Adrenal gland (tissue), 12 donors: ENCODE results near the gene HSPB2. TPM values are rescaled to one million over a fixed set of nuclear protein-coding genes. Genes with fewer than 3 reads are reported as not detected.

Experiments used
- DNase-seq, 7 donors: peaks; one replicate each; pipeline ENCODE4 v3.0.0-alpha.2; 2019 to 2020
- H3K27ac ChIP-seq, 5 donors: fragments of 200-600 bp; sonication (generic) in 4 of 5; 1 replicate in 3 of 5; 2 replicates in 2 of 5; pipeline versions ENCODE4 v1.5.1 to v1.8.0; 2016 to 2020; ENCODE audit warnings: mild to moderate bottlenecking in 1 of 5
- H3K27me3 ChIP-seq: fragments of 200-600 bp; 2 replicates; pipeline ENCODE4 v1.8.0; 2021
- H3K36me3 ChIP-seq, 2 donors: fragments of 200-600 bp; replicated peaks in 1 of 2; 1 replicate in 1 of 2; 2 replicates in 1 of 2; pipeline versions ENCODE4 v1.5.1 to v1.8.0; 2018 to 2022
- H3K4me1 ChIP-seq, 2 donors: fragments of 200-600 bp; replicated peaks in 1 of 2; 1 replicate in 1 of 2; 2 replicates in 1 of 2; pipeline versions ENCODE4 v1.5.1 to v1.8.0; 2018 to 2021
- H3K4me3 ChIP-seq, 4 donors: fragments of 200-600 bp; sonication (generic) in 3 of 4; one replicate each; pipeline ENCODE4 v1.5.1; 2016 to 2018
- H3K9me3 ChIP-seq, 3 donors: fragments of 200-600 bp; sonication (generic) in 1 of 3; replicated peaks in 1 of 3; 1 replicate in 2 of 3; 2 replicates in 1 of 3; pipeline versions ENCODE4 v1.5.1 to v1.8.0; 2016 to 2021
- POLR2A ChIP-seq, 2 donors: fragments of 450-650 bp; IDR thresholded peaks; one replicate each; pipeline ENCODE4 v1.6.1; 2017; ENCODE audit warnings: antibody characterized with exemption in 2 of 2, mild to moderate bottlenecking in 2 of 2, moderate library complexity in 1 of 2
- WGBS, 4 donors: extraction: QIAGEN DNeasy Blood & Tissue Kit in 2 of 4; methylation state at CpG; one replicate each; pipeline versions ENCODE4 v1.1.5 to v1.1.7; 2013 to 2017; 5-methylcytosine and 5-hydroxymethylcytosine counted together
- intact Hi-C, 2 donors: fragments of 100-400 bp; cut with DNase I; formaldehyde crosslinking; loops; one replicate each; pipeline versions ENCODE4 v1.14.1 to v1.15.0; 2022 to 2023
- polyA plus RNA-seq, 3 donors: library from polyadenylated mRNA; stranded (reverse); fragments of 200-250 nt in 2 of 3; fragments of 350-450 nt in 1 of 3; fragmentation: Illumina TruSeq in 1 of 3; extraction: RNeasy Lipid Tissue Mini Kit (QIAGEN cat#74804) in 1 of 3; gene quantifications; one replicate each; pipeline ENCODE4 v1.2.3, GENCODE V29; 2013 to 2014
- total RNA-seq, 9 donors: library from RNA; depleted of rRNA in 4 of 9; stranded (reverse); fragments of >200 nt in 4 of 9; fragments of 120-200 nt in 1 of 9; fragmentation: NEBNext Ultra II Directional in 1 of 9; extraction: Animal tissue kit (Norgen Biotek cat#: 25700) in 1 of 9; gene quantifications; one replicate each; pipeline versions ENCODE4 v1.1.0 to v1.2.4, GENCODE V29; 2013 to 2023
- TF ChIP-seq, protein P1 (sequence below), 6 experiments: fragments of 450-650 bp in 4 of 6; fragments of 200-600 bp in 2 of 6; sonication (generic) in 1 of 6; IDR thresholded peaks; 1 replicate in 5 of 6; 2 replicates in 1 of 6; pipeline versions ENCODE4 v1.5.1 to v1.8.0; 2016 to 2021; ENCODE audit warnings: antibody characterized with exemption in 6 of 6, mild to moderate bottlenecking in 2 of 6, moderate library complexity in 1 of 6
- donor health status: healthy with polysubstance abuse.
- donor health status: Bipolar disorder and iron deficiency.
- donor health status: DM: yes; HTN: yes; CAD: no.
- donor health status: DM: no; HTN: no; CAD: no.
- donor health status: DM: no; HTN: no; CAD: no.
- donor health status: DM: yes; HTN: yes; CAD: no.

HSPB2 gene
- total and polyA plus RNA-seq, 12 donors, result 0.51 to 6.1 (median 1.3) TPM; not detected in 2

DNA sequence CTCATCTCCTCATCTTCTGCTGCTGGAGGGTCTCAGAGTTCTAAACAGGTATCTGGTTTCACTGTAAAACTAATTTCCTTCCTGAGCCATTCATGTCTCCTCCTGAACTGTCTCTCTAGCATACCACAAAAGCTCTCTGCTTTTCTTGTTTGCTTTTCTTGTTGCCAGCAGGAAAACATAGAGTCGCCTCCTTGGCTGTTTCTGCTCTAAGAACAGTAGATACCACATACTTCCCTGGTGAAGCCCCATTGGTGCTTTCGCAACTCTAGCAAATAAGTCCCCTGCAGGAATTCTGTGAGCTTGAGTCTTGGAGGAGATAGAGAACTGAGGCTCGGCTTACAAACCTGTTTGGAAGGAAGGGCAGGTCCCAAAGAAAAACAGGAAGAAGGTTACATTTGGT is 31.6 kb downstream of the HSPB2 start:
- intact Hi-C loops, result loop anchor here in 1 of 2 donors (5.0 kb wide), 1 partner anchor 33 kb away; no protein-coding TSS in a partner anchor
- H3K4me3 ChIP-seq, result no peak overlapping the region

DNA sequence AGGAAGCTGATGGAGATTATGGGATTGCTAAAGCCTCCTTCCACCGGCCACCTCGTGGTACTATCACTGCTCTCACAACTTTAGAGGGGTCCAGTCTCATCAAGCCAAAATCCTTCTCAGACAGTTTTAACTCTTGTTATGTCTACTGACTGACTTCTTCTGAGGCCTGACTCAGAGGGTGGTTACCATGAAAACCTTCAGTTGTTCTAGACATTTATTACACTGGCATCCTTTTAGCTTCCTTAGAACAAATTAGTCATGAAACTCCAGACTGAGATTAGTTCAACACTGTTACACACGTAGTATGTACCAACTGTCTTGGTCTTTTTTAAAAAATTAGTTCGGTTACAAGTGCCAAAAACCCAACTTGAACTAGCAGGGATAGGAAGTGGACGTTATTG is 32.1 kb downstream of the HSPB2 start:
- intact Hi-C loops, result loop anchor here in 1 of 2 donors (5.0 kb wide), 1 partner anchor 33 kb away; no protein-coding TSS in a partner anchor
- H3K4me3 ChIP-seq, result no peak overlapping the region
- TF ChIP-seq, protein P1, sequence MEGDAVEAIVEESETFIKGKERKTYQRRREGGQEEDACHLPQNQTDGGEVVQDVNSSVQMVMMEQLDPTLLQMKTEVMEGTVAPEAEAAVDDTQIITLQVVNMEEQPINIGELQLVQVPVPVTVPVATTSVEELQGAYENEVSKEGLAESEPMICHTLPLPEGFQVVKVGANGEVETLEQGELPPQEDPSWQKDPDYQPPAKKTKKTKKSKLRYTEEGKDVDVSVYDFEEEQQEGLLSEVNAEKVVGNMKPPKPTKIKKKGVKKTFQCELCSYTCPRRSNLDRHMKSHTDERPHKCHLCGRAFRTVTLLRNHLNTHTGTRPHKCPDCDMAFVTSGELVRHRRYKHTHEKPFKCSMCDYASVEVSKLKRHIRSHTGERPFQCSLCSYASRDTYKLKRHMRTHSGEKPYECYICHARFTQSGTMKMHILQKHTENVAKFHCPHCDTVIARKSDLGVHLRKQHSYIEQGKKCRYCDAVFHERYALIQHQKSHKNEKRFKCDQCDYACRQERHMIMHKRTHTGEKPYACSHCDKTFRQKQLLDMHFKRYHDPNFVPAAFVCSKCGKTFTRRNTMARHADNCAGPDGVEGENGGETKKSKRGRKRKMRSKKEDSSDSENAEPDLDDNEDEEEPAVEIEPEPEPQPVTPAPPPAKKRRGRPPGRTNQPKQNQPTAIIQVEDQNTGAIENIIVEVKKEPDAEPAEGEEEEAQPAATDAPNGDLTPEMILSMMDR (IDR thresholded peaks at IDR 0.05), result no peak
- no peak for TF ChIP-seq POLR2A (IDR thresholded peaks at IDR 0.05)
- H3K9me3 ChIP-seq, result no peaks in the 10 kb centered on the region
- H3K36me3 ChIP-seq, result no peaks in the 10 kb centered on the region
- no peaks in the 10 kb centered on the region for H3K27me3 ChIP-seq
- peak overlapping the region in 4 of 5 donors; percentile 43 to 77 (median 62) for H3K27ac ChIP-seq
- no peak for DNase-seq
- peaks cover 28 to 42% of the 10 kb centered on the region in 2 donors for H3K4me1 ChIP-seq
- WGBS, 4 donors, result 46 to 63% (median 49%) methylated on average over 5 of the region's 5 CpGs

More for the DNA sequence above, 31.6 kb downstream of the HSPB2 start:
- peak in 1 of 7 donors; percentile 1 for DNase-seq
- Histone ChIP-seq H3K27ac (peak overlapping the region in 3 of 5 donors; percentile 50 to 77 (median 73)), H3K27me3 (no peaks in the 10 kb centered on the region), H3K4me1 (peaks cover 25 to 42% of the 10 kb centered on the region in 2 donors), H3K36me3 (no peaks in the 10 kb centered on the region), H3K9me3 (no peaks in the 10 kb centered on the region)
- 71 to 91% (median 75%) methylated on average over 3 of the region's 3 CpGs for WGBS, 4 donors
- TF ChIP-seq, protein P1 (IDR thresholded peaks at IDR 0.05), result no peak
- TF ChIP-seq POLR2A (IDR thresholded peaks at IDR 0.05), result no peak

DNA sequence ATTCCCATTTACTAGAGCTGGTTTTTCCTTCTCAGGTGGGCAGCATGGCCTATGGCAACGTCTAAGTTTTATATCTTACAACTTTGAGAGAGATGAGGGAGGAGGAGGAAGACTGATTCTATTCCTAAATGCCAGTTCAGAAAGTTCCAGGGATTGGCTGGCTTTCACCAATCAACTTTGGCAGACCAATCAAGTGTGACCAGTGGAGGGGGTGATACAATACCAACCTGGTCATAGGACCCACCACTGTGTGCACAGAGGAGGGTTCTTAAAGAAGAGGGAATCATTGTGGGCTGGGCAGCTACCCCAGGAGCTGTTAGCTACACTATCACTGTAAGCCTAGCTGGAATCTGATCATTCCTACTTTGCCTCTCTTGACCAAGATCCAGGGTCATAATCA is 32.7 kb downstream of the HSPB2 start:
- no peak for TF ChIP-seq POLR2A (IDR thresholded peaks at IDR 0.05)
- TF ChIP-seq, protein P1 (IDR thresholded peaks at IDR 0.05), result no peak
- no peak overlapping the region for H3K4me3 ChIP-seq
- DNase-seq, result no peak
- intact Hi-C loops, result no loop called here
- H3K9me3 ChIP-seq, result no peaks in the 10 kb centered on the region
- peak overlapping the region in 3 of 5 donors; percentile 43 to 77 (median 73) for H3K27ac ChIP-seq
- H3K27me3 ChIP-seq, result no peaks in the 10 kb centered on the region
- H3K4me1 ChIP-seq, result peaks cover 27 to 42% of the 10 kb centered on the region in 2 donors
- WGBS, 4 donors, result 61 to 89% (median 68%) methylated on average over 1 of the region's 1 CpG
- H3K36me3 ChIP-seq, result no peaks in the 10 kb centered on the region

DNA sequence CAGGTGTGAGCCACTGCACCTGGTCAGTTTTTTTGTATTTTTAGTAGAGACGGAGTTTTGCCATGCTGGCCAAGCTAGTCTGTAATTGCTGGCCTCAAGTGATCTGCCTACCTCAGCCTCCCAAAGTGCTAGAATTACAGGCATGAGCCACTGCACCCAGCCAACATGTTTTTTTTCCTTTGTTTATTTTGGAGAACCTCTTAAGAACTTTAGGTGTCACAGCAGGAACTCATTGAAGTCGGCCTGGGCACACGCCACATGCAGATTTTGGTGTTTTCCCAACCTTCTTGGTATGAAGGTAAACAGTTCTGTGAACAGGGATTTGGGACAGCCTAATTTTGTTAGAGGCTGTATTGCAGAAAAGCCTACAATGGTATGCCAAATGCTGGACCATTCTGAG is 34.0 kb downstream of the HSPB2 start:
- Histone ChIP-seq H3K9me3 (no peaks in the 10 kb centered on the region), H3K36me3 (no peaks in the 10 kb centered on the region), H3K27ac (no peak overlapping the region), H3K4me3 (no peak overlapping the region), H3K27me3 (no peaks in the 10 kb centered on the region), H3K4me1 (peaks cover 24 to 35% of the 10 kb centered on the region in 2 donors)
- intact Hi-C loops, result no loop called here
- TF ChIP-seq, protein P1 (IDR thresholded peaks at IDR 0.05), result no peak
- TF ChIP-seq POLR2A (IDR thresholded peaks at IDR 0.05), result no peak
- WGBS, 4 donors, result 82 to 96% (median 86%) methylated on average over 3 of the region's 3 CpGs
- no peak for DNase-seq
